ENCODE results near the gene KPNA5. TPM values are rescaled to one million over a fixed set of nuclear protein-coding genes. Genes with fewer than 3 reads are reported as not detected.

Gene KPNA5
- total and polyA plus RNA-seq, 2 of the 13 experiments (the other 11 are each of a cell fraction or from before 2014, with no cell fraction given): 5.3 to 13.0 TPM

DNA sequence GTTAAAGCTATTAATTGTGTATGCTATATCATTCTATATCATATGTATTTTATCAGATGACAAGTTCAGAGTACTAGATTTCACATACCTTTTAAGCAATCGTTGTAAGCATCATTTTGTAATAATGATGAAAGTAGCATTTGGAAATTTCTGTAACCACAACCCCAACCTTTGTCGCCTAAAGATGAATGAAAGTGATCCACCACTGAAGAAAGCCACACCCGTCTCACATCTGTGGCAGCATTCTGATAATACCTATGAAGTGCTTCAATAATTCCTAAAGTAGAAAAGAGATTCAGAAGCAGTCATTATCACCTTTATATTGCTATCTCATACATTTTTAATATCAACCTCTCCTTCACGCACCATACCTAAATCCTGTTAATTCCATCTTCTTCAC lies 29.1 kb upstream of the KPNA5 start:
- Histone ChIP-seq H3K9ac (ENCODE audit: insufficient read depth, low read depth, low read length) (no peak overlapping the region), H3K4me1 (ENCODE audit: insufficient read depth, low read length) (no peaks in the 10 kb centered on the region), H3K4me3 (replicated peaks in 1 of 3; ENCODE audit: insufficient read depth in 1 of 3, low read depth in 2 of 3, low read length in 3 of 3) (no peak overlapping the region), H3K9me3 (ENCODE audit: low read length) (no peaks in the 10 kb centered on the region), H4K20me1 (ENCODE audit: insufficient read depth, low read length) (no peaks in the 10 kb centered on the region), H3K36me3 (replicated peaks in 1 of 2; ENCODE audit: control insufficient read depth in 1 of 2, insufficient read depth in 2 of 2, low read length in 2 of 2) (peaks cover 5 to 52% of the 10 kb centered on the region in 2 experiments), H2AFZ (ENCODE audit: low read length) (no peak overlapping the region), H3K4me2 (ENCODE audit: low read depth, low read length) (no peak overlapping the region), H3K27ac (ENCODE audit: extremely low read length, insufficient read depth, low read length) (no peak overlapping the region), H3K79me2 (ENCODE audit: insufficient read depth, low read length) (no peaks in the 10 kb centered on the region), H3K27me3 (ENCODE audit: control insufficient read depth in 1 of 2, insufficient read depth in 2 of 2, low read length in 2 of 2) (no peaks in the 10 kb centered on the region)
- ChIA-PET POLR2A (no interaction called here), CTCF (ENCODE audit: low intra/inter-chr PET ratio, low total read pairs) (no interaction called here)
- FAIRE-seq (no peak), ATAC-seq (no peak), DNase-seq (ENCODE audit: low spot score) (no peak)
- BruUV-seq (replicated peaks): no TSS peak
- intact Hi-C loops (cut with micrococcal nuclease; ENCODE audit: unreplicated experiment) (no loop called here), in situ Hi-C loops (cut with HindIII; ENCODE audit: extremely low pct_ligation_motif_present, low pct_unique_long_range_greater_than_20kb) (loop anchor here (5.0 to 25.0 kb wide), 2 partner anchors 80 to 365 kb away; partner anchors contain the start of genes RWDD1 and TSPYL1)
- TF ChIP-seq, protein P1, sequence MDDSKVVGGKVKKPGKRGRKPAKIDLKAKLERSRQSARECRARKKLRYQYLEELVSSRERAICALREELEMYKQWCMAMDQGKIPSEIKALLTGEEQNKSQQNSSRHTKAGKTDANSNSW (CRISPR knock-in tag; IDR thresholded peaks at IDR 0.05; ENCODE audit: borderline replicate concordance): no peak
- no peak for TF ChIP-seq ZNF446 (CRISPR knock-in tag; IDR thresholded peaks at IDR 0.05)
- TF ChIP-seq, protein P2, sequence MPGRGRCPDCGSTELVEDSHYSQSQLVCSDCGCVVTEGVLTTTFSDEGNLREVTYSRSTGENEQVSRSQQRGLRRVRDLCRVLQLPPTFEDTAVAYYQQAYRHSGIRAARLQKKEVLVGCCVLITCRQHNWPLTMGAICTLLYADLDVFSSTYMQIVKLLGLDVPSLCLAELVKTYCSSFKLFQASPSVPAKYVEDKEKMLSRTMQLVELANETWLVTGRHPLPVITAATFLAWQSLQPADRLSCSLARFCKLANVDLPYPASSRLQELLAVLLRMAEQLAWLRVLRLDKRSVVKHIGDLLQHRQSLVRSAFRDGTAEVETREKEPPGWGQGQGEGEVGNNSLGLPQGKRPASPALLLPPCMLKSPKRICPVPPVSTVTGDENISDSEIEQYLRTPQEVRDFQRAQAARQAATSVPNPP (CRISPR knock-in tag; IDR thresholded peaks at IDR 0.05): no peak
- no peak for TF ChIP-seq ZNF256 (CRISPR knock-in tag; conservative IDR thresholded peaks at IDR 0.05)
- no peak for TF ChIP-seq ZMAT3 (CRISPR knock-in tag; conservative IDR thresholded peaks at IDR 0.05)
- TF ChIP-seq ELF4 (CRISPR knock-in tag; IDR thresholded peaks at IDR 0.05; ENCODE audit: borderline replicate concordance): no peak
- WGBS (ENCODE audit: low lambda C conversion rate): 92% methylated on average over 4 of the region's 4 CpGs

DNA sequence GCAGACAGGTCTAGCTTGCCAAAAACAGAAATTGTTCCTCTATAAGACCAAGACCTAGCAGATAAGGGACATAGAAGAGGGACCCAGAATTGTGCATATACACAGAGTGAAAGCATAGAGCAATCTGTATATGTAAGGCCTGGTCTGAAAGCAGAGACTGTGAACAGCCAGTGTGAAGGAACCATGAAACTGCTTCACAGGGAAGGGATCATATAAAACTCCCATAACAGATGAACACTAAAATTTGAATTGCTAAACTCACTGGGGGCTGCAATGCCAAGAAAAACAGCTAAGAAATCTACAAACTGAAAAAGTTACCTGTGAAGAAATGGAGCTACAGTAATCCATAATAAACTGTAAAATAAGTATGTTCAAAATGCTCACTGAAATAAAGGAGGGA lies 19.4 kb upstream of the KPNA5 start:
- in situ Hi-C loops (cut with HindIII; ENCODE audit: extremely low pct_ligation_motif_present, low pct_unique_long_range_greater_than_20kb) (loop anchor here (25.0 kb wide), 1 partner anchor 374 kb away; the partner anchor contains the start of gene TSPYL1), intact Hi-C loops (cut with micrococcal nuclease; ENCODE audit: unreplicated experiment) (no loop called here)
- Histone ChIP-seq H3K4me2 (ENCODE audit: low read depth, low read length) (no peak overlapping the region), H3K9me3 (ENCODE audit: low read length) (no peaks in the 10 kb centered on the region), H3K27ac (ENCODE audit: extremely low read length, insufficient read depth, low read length) (no peak overlapping the region), H3K36me3 (replicated peaks in 1 of 2; ENCODE audit: control insufficient read depth in 1 of 2, insufficient read depth in 2 of 2, low read length in 2 of 2) (peaks cover 0 to 28% of the 10 kb centered on the region in 2 experiments), H4K20me1 (ENCODE audit: insufficient read depth, low read length) (no peaks in the 10 kb centered on the region), H3K27me3 (ENCODE audit: control insufficient read depth in 1 of 2, insufficient read depth in 2 of 2, low read length in 2 of 2) (no peaks in the 10 kb centered on the region), H3K4me3 (replicated peaks in 1 of 3; ENCODE audit: insufficient read depth in 1 of 3, low read depth in 2 of 3, low read length in 3 of 3) (no peak overlapping the region), H3K79me2 (ENCODE audit: insufficient read depth, low read length) (peaks cover 57% of the 10 kb centered on the region), H2AFZ (ENCODE audit: low read length) (no peak overlapping the region), H3K4me1 (ENCODE audit: insufficient read depth, low read length) (peaks cover 46% of the 10 kb centered on the region), H3K9ac (ENCODE audit: insufficient read depth, low read depth, low read length) (no peak overlapping the region)
- FAIRE-seq (no peak), DNase-seq (ENCODE audit: low spot score) (no peak), ATAC-seq (no peak)
- CTCF ChIA-PET (ENCODE audit: low intra/inter-chr PET ratio, low total read pairs): no interaction called here
- BruUV-seq (replicated peaks): no TSS peak
- POLR2A ChIA-PET: no interaction called here
- TF ChIP-seq, protein P3, sequence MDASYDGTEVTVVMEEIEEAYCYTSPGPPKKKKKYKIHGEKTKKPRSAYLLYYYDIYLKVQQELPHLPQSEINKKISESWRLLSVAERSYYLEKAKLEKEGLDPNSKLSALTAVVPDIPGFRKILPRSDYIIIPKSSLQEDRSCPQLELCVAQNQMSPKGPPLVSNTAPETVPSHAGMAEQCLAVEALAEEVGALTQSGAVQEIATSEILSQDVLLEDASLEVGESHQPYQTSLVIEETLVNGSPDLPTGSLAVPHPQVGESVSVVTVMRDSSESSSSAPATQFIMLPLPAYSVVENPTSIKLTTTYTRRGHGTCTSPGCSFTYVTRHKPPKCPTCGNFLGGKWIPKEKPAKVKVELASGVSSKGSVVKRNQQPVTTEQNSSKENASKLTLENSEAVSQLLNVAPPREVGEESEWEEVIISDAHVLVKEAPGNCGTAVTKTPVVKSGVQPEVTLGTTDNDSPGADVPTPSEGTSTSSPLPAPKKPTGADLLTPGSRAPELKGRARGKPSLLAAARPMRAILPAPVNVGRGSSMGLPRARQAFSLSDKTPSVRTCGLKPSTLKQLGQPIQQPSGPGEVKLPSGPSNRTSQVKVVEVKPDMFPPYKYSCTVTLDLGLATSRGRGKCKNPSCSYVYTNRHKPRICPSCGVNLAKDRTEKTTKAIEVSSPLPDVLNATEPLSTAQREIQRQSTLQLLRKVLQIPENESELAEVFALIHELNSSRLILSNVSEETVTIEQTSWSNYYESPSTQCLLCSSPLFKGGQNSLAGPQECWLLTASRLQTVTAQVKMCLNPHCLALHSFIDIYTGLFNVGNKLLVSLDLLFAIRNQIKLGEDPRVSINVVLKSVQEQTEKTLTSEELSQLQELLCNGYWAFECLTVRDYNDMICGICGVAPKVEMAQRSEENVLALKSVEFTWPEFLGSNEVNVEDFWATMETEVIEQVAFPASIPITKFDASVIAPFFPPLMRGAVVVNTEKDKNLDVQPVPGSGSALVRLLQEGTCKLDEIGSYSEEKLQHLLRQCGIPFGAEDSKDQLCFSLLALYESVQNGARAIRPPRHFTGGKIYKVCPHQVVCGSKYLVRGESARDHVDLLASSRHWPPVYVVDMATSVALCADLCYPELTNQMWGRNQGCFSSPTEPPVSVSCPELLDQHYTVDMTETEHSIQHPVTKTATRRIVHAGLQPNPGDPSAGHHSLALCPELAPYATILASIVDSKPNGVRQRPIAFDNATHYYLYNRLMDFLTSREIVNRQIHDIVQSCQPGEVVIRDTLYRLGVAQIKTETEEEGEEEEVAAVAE (CRISPR knock-in tag; IDR thresholded peaks at IDR 0.05; ENCODE audit: borderline replicate concordance): no peak
- TF ChIP-seq NFIB (CRISPR knock-in tag; IDR thresholded peaks at IDR 0.05; ENCODE audit: borderline replicate concordance): no peak
- no peak for TF ChIP-seq ZNF782 (CRISPR knock-in tag; IDR thresholded peaks at IDR 0.05; ENCODE audit: borderline replicate concordance)
